AG04449 (cell line): ENCODE data around the gene KSR1.

Source experiments
- CTCF ChIA-PET: fragments of 350-600 bp; formaldehyde crosslinking; extraction: SDS; loops from one replicate; lab custom pipeline; 2021; ENCODE audit warnings: antibody characterized with exemption; lab: Yijun Ruan, JAX
- POLR2A ChIA-PET: fragments of 400-600, 350-600 bp; formaldehyde crosslinking; extraction: SDS; loops from one replicate; lab custom pipeline; 2020; ENCODE audit warnings: antibody characterized with exemption, inconsistent platforms; lab: Yijun Ruan, JAX
- DNase-seq: peaks from one replicate; pipeline ENCODE4 v3.0.0-alpha.2; 2010; ENCODE audit warnings: low read depth, low spot score
- H3K4me3 ChIP-seq: 2 replicates; pipeline ENCODE4 v1.5.1; 2011; ENCODE audit warnings: low read depth, mild to moderate bottlenecking, control low read depth, low read length
- TF ChIP-seq, protein P1 (sequence below): IDR thresholded peaks from one replicate; pipeline ENCODE4 v1.5.1; 2011; ENCODE audit warnings: mild to moderate bottlenecking, moderate library complexity, low read length, control low read depth, inconsistent platforms; ENCODE audit not compliant: insufficient read depth; ENCODE audit errors: missing control alignments

KSR1 gene

DNA sequence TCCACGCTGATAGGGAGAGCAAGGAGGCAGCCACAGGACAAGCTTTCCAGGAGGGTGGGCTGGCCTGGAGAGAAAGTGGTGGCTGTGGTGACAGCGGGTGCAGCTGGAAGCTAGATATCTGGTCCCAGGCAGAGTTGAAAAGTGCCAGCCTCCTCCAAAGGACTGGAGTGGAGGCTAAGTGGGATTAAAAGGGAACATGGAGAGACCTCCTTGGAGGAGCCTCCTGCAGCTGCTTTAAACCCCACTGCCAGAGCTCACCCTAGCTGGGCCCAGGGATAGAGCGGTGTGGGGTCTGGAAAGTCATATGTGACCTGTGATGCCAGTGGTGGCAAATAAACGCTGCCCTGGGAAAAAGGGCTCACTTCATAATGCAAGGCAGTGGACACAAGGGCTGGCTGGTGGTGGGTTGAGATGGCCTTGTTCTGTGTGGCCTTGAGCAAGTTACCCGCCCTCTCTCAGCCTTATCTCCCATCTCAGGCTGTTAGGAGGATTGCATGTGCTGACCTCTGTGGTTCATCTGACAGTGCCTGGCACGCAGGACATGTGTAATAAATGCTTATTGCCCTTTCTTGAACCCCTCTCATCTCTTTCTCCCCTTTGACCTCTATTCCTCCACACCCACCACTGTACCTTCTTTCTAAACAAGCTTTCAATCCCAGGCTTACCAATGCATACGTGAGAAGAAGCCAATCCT is 113.8 kb downstream of the KSR1 start:
- H3K4me3 ChIP-seq, result no peak overlapping the region
- no peak for DNase-seq
- ChIA-PET POLR2A (no interaction called here), CTCF (interaction anchor here (0.9 to 2.9 kb wide), 7 partner anchors 8 to 114 kb away, joined by 3 to 11 read pairs (median 4); partner anchors contain the start of gene KSR1)
- TF ChIP-seq, protein P1, sequence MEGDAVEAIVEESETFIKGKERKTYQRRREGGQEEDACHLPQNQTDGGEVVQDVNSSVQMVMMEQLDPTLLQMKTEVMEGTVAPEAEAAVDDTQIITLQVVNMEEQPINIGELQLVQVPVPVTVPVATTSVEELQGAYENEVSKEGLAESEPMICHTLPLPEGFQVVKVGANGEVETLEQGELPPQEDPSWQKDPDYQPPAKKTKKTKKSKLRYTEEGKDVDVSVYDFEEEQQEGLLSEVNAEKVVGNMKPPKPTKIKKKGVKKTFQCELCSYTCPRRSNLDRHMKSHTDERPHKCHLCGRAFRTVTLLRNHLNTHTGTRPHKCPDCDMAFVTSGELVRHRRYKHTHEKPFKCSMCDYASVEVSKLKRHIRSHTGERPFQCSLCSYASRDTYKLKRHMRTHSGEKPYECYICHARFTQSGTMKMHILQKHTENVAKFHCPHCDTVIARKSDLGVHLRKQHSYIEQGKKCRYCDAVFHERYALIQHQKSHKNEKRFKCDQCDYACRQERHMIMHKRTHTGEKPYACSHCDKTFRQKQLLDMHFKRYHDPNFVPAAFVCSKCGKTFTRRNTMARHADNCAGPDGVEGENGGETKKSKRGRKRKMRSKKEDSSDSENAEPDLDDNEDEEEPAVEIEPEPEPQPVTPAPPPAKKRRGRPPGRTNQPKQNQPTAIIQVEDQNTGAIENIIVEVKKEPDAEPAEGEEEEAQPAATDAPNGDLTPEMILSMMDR, result no peak

DNA sequence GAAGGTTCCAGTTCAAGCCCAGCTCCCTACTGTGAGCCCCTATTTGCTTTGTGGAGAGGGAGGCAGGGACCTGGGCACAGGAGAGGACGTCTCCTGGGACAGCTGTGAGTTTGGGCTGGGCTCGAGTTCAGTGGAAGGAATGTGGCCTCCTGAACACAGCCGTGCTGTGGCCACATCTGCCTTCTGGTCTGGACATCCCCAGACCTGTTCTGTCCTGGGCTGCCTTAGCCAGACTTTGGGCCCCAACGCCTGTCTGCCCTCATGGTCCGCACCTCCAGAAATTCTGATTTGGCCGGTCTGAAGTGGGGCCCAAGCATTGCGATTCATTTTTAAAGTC is 114.3 kb downstream of the KSR1 start:
- ChIA-PET POLR2A (no interaction called here), CTCF (interaction anchor here (0.9 to 2.9 kb wide), 6 partner anchors 10 to 115 kb away, joined by 3 to 11 read pairs (median 4); partner anchors contain the start of gene KSR1)
- TF ChIP-seq, protein P1, result no peak
- DNase-seq, result no peak
- no peak overlapping the region for H3K4me3 ChIP-seq

DNA sequence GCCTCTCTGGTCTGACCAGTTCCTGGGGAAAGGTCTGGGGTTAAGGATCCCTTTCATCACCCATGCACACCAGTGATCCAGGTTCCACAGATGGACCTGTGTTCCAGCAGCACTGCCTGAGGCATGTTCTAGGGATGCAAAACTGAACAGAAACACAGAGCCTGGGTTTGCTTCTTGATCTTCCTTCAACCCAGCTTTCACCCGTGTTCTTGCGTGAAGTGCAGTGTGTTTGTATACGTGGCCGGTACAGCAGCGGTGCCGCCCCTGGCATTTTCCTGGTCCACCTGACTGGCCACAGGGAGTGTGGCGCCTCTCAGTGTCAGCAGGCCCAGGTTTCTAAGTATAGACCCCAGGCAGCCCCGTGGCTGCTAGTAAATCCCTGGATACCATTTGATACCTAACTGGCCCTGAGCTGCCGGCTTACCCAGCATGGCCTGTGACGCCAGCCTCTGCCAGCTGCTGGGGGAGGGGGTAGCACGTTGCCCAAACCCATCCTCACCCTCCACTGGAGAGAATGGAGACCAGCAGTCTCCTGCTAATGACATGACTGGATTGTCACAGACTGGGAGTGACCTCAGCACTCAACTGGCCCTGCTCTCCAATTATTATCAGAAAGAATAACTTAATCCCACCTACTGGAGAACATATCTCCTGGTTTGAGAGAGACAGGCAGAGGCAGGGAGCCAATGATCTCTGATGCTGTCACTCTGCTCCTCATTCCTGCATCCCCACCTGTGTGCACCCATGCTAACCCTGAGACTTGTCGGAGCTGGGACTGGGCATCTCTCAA is 115.5 kb downstream of the KSR1 start:
- POLR2A ChIA-PET, result interaction anchor here (0.5 kb wide), 1 partner anchor 25 kb away, joined by 5 read pairs; no protein-coding TSS in a partner anchor
- CTCF ChIA-PET, result interaction anchor here (1.3 to 2.2 kb wide), 2 partner anchors 7 to 28 kb away, joined by 3 to 10 read pairs; no protein-coding TSS in a partner anchor
- no peak overlapping the region for H3K4me3 ChIP-seq
- TF ChIP-seq, protein P1, result no peak
- no peak for DNase-seq

DNA sequence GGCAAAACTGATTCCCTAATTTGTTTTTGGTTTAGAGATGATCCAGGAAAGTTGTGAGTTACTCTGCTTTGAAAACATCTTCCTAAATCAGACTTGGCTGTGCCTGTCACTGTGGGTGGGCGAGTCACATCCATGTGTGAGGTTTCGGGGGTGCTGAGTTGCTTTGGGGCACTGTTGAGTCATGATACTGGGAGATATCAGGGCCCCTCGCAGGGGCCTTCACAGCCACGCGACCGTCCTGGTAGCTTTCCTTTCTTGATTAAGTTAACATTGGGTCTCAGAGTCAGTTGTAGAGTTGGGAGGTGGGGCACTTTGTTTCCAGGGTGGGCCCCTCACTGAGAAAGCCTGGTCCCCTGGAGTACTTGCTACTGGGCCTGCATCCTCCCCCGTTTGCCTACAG is 116.4 kb downstream of the KSR1 start:
- H3K4me3 ChIP-seq, result no peak overlapping the region
- DNase-seq, result no peak
- ChIA-PET CTCF (interaction anchor here (1.0 to 2.2 kb wide), 4 partner anchors 8 to 31 kb away, joined by 3 to 10 read pairs (median 3); no protein-coding TSS in a partner anchor), POLR2A (no interaction called here)
- TF ChIP-seq, protein P1, result no peak

DNA sequence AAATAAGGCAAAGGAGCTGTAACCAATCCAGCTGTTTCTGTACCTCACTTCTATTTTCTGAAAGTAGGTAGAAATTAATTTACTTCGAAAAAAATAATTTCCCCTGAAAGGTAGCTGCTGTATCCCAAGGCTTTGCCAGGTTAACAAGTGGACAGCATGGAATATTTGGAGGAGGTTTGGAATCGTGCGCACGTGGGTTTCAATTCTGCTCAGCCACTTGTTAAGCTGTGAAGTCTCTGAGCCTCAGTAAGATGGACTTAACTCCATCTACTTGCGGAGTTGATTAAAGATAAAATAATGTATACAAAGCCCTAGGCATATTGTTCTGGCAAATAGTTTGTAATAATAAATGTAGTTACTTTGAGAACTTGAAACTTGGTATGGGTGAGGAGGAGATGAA is 117.3 kb downstream of the KSR1 start:
- H3K4me3 ChIP-seq, result no peak overlapping the region
- ChIA-PET CTCF (interaction anchor here (0.8 to 1.6 kb wide), 8 partner anchors 11 to 337 kb away, joined by 3 to 10 read pairs (median 3); no protein-coding TSS in a partner anchor), POLR2A (interaction anchor here (0.6 kb wide), 1 partner anchor 14 kb away, joined by 4 read pairs; no protein-coding TSS in a partner anchor)
- TF ChIP-seq, protein P1, result no peak
- no peak for DNase-seq
